ENCODE measurements around the gene PRR3.
"Not testable (repeated sequence)": the region's sequence is repeated elsewhere in the genome, so short reads cannot be mapped to it uniquely, and the experiment has no call there.

The PRR3 gene

GRCh38 chr6:30556906-30557682, at the start of gene PRR3:
Gene PRR3, plus strand, starts transcription at chr6:30557295. Its CDS starts 50 bp downstream, at chr6:30557345.
- peak; percentile 52 to 67 (median 66) for DNase-seq (ENCODE audit: low read depth in 3 of 3)

- DNase-seq (ENCODE audit: low read depth in 3 of 3), result no peak
Measured at GRCh38 chr6:30507849-30508827, 49.0 kb upstream of the PRR3 start.

- DNase-seq (ENCODE audit: low read depth in 3 of 3), result no peak
Measured at GRCh38 chr6:30508890-30509736, 48.0 kb upstream of the PRR3 start.

- DNase-seq (ENCODE audit: low read depth in 3 of 3), result no peak
Measured at GRCh38 chr6:30510419-30511168, 46.5 kb upstream of the PRR3 start.

GRCh38 chr6:30511169-30511546, 45.9 kb upstream of the PRR3 start:
- no peak for DNase-seq (ENCODE audit: low read depth in 3 of 3)

- DNase-seq (ENCODE audit: low read depth in 3 of 3), result no peak
Measured at GRCh38 chr6:30513451-30513850, 43.6 kb upstream of the PRR3 start.

GRCh38 chr6:30515106-30515505, 42.0 kb upstream of the PRR3 start:
- no peak for DNase-seq (ENCODE audit: low read depth in 3 of 3)

GRCh38 chr6:30515944-30516753, 40.9 kb upstream of the PRR3 start:
- DNase-seq (ENCODE audit: low read depth in 3 of 3), result peak in 2 of 3 experiments; percentile 84 to 88

GRCh38 chr6:30516754-30517076, 40.4 kb upstream of the PRR3 start:
- DNase-seq (ENCODE audit: low read depth in 3 of 3), result not testable (repeated sequence)

GRCh38 chr6:30517767-30518504, 39.2 kb upstream of the PRR3 start:
- not testable (repeated sequence) for DNase-seq (ENCODE audit: low read depth in 3 of 3)

- DNase-seq (ENCODE audit: low read depth in 3 of 3), result not testable (repeated sequence)
Measured at GRCh38 chr6:30518505-30519145, 38.5 kb upstream of the PRR3 start.

GRCh38 chr6:30520522-30520921, 36.6 kb upstream of the PRR3 start:
- no peak for DNase-seq (ENCODE audit: low read depth in 3 of 3)

GRCh38 chr6:30521082-30521481, 36.0 kb upstream of the PRR3 start:
- DNase-seq (ENCODE audit: low read depth in 3 of 3), result not testable (repeated sequence)

- not testable (repeated sequence) for DNase-seq (ENCODE audit: low read depth in 3 of 3)
Measured at GRCh38 chr6:30521952-30522351, 35.1 kb upstream of the PRR3 start.

- DNase-seq (ENCODE audit: low read depth in 3 of 3), result not testable (repeated sequence)
Measured at GRCh38 chr6:30526444-30526843, 30.7 kb upstream of the PRR3 start.

GRCh38 chr6:30529349-30529875, 27.7 kb upstream of the PRR3 start:
- DNase-seq (ENCODE audit: low read depth in 3 of 3), result peak in 1 of 3 experiments; percentile 27

GRCh38 chr6:30530014-30530413, 27.1 kb upstream of the PRR3 start:
- no peak for DNase-seq (ENCODE audit: low read depth in 3 of 3)

- no peak for DNase-seq (ENCODE audit: low read depth in 3 of 3)
Measured at GRCh38 chr6:30533460-30534294, 23.4 kb upstream of the PRR3 start.

Data from stimulated activated CD4-positive, alpha-beta T cell treated with anti-CD3 and anti-CD28 coated beads, TNF-alpha, amount 100 ng/mL, for 4 hours (primary cell).